ENCODE data around the gene ANK2. TPM values are rescaled to one million over a fixed set of nuclear protein-coding genes. Genes with fewer than 3 reads are reported as not detected.
A peak's percentile ranks its signal among the peaks of the same experiment; 100 is the strongest.

The ANK2 gene
- total RNA-seq, 1 donor from 2014 or later, result 77.8 TPM

DNA sequence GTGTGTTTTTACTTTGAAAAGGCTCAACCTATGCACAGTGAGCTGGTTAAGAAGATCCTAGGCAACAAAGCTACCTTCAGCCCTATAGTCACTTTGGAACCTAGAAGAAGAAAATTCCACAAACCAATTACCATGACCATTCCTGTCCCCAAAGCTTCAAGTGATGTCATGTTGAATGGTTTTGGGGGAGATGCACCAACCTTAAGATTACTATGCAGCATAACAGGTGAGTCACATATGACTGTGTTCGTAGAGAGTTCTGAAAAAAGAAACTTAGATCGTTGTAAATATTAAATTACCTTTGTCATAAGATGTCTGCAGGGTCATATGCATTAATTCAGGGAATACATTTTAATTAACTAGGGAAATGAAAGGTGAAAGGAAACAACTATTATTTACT is 287.1 kb downstream of the ANK2 start:
- Mint-ChIP-seq H3K27ac (ENCODE audit: unreplicated experiment) (no peak overlapping the region), H3K4me1 (ENCODE audit: low read depth, unreplicated experiment) (peaks cover 13% of the 10 kb centered on the region), H3K4me3 (ENCODE audit: unreplicated experiment) (no peak overlapping the region), H3K36me3 (ENCODE audit: low read depth, unreplicated experiment) (peaks cover 13% of the 10 kb centered on the region), H3K9me3 (ENCODE audit: unreplicated experiment) (no peaks in the 10 kb centered on the region), H3K27me3 (ENCODE audit: low read depth, unreplicated experiment) (no peaks in the 10 kb centered on the region)
- Histone ChIP-seq H2AFZ (ENCODE audit: low read depth, low read length) (no peak overlapping the region), H3K4me3 (ENCODE audit: insufficient read depth, low read depth, low read length) (no peak overlapping the region), H3K79me2 (ENCODE audit: insufficient read depth, low read length) (no peaks in the 10 kb centered on the region), H3K27me3 (ENCODE audit: insufficient read depth, low read length) (no peaks in the 10 kb centered on the region), H3K4me1 (ENCODE audit: insufficient read depth, low read length) (no peaks in the 10 kb centered on the region), H3K4me2 (ENCODE audit: low read length) (no peak overlapping the region), H3K9ac (ENCODE audit: low read length) (no peak overlapping the region), H3K9me3 (ENCODE audit: insufficient read depth, low read depth, low read length) (no peaks in the 10 kb centered on the region), H4K20me1 (ENCODE audit: insufficient read depth, low read length) (no peaks in the 10 kb centered on the region), H3K27ac (ENCODE audit: low read depth, low read length) (no peak overlapping the region), H3K36me3 (ENCODE audit: insufficient read depth, low read length) (no peaks in the 10 kb centered on the region)
- no peak for DNase-seq (ENCODE audit: low read depth)
- FAIRE-seq, result no peak
- TF ChIP-seq EZH2 (IDR thresholded peaks at IDR 0.05; ENCODE audit: insufficient read depth, low read length) (no peak), CTCF (IDR thresholded peaks at IDR 0.05; ENCODE audit: insufficient read depth, low read depth, low read length) (no peak)

DNA sequence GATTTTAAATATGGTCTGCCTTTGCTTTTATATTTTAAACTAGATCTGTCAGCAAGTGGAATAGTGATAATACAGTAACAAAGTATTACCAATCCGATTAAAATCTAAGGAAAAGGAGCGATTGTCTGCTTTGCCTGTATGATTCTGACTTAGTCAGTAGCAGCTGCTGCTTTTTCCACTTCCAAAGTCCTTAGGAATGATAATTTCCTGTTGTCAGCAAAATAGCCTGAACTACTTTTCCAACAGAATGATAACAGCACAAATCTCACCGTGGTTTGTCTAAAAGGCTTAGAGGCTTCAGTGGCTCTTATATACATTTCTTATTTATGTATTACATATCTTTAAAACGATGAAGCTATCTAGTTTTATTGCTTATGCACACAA is 290.0 kb downstream of the ANK2 start:
- no peak overlapping the region for H2AFZ ChIP-seq (ENCODE audit: low read depth, low read length)
- H3K4me1 Mint-ChIP-seq (ENCODE audit: low read depth, unreplicated experiment), result peaks cover 10% of the 10 kb centered on the region
- H3K9ac ChIP-seq (ENCODE audit: low read length), result no peak overlapping the region
- H3K9me3 ChIP-seq (ENCODE audit: insufficient read depth, low read depth, low read length), result no peaks in the 10 kb centered on the region
- no peaks in the 10 kb centered on the region for H3K9me3 Mint-ChIP-seq (ENCODE audit: unreplicated experiment)
- H3K27me3 Mint-ChIP-seq (ENCODE audit: low read depth, unreplicated experiment), result no peaks in the 10 kb centered on the region
- no peak for TF ChIP-seq EZH2 (IDR thresholded peaks at IDR 0.05; ENCODE audit: insufficient read depth, low read length)
- no peak for TF ChIP-seq CTCF (IDR thresholded peaks at IDR 0.05; ENCODE audit: insufficient read depth, low read depth, low read length)
- DNase-seq (ENCODE audit: low read depth) (no peak), FAIRE-seq (peak; percentile 5)
- no peak overlapping the region for H3K4me3 ChIP-seq (ENCODE audit: insufficient read depth, low read depth, low read length)
- H3K4me2 ChIP-seq (ENCODE audit: low read length), result no peak overlapping the region
- no peak overlapping the region for H3K4me3 Mint-ChIP-seq (ENCODE audit: unreplicated experiment)
- no peak overlapping the region for H3K27ac ChIP-seq (ENCODE audit: low read depth, low read length)
- H3K79me2 ChIP-seq (ENCODE audit: insufficient read depth, low read length), result no peaks in the 10 kb centered on the region
- no peaks in the 10 kb centered on the region for H3K36me3 ChIP-seq (ENCODE audit: insufficient read depth, low read length)
- H3K36me3 Mint-ChIP-seq (ENCODE audit: low read depth, unreplicated experiment), result peaks cover 11% of the 10 kb centered on the region
- no peak overlapping the region for H3K27ac Mint-ChIP-seq (ENCODE audit: unreplicated experiment)
- no peaks in the 10 kb centered on the region for H4K20me1 ChIP-seq (ENCODE audit: insufficient read depth, low read length)
- H3K4me1 ChIP-seq (ENCODE audit: insufficient read depth, low read length), result no peaks in the 10 kb centered on the region
- H3K27me3 ChIP-seq (ENCODE audit: insufficient read depth, low read length), result no peaks in the 10 kb centered on the region

- Histone ChIP-seq H3K27me3 (ENCODE audit: insufficient read depth, low read length) (no peaks in the 10 kb centered on the region), H3K4me2 (ENCODE audit: low read length) (no peak overlapping the region), H3K9me3 (ENCODE audit: insufficient read depth, low read depth, low read length) (no peaks in the 10 kb centered on the region), H3K4me3 (ENCODE audit: insufficient read depth, low read depth, low read length) (no peak overlapping the region), H3K36me3 (ENCODE audit: insufficient read depth, low read length) (no peaks in the 10 kb centered on the region), H4K20me1 (ENCODE audit: insufficient read depth, low read length) (no peaks in the 10 kb centered on the region), H2AFZ (ENCODE audit: low read depth, low read length) (no peak overlapping the region), H3K4me1 (ENCODE audit: insufficient read depth, low read length) (no peaks in the 10 kb centered on the region), H3K79me2 (ENCODE audit: insufficient read depth, low read length) (no peaks in the 10 kb centered on the region), H3K9ac (ENCODE audit: low read length) (no peak overlapping the region), H3K27ac (ENCODE audit: low read depth, low read length) (no peak overlapping the region)
- FAIRE-seq (no peak), DNase-seq (ENCODE audit: low read depth) (no peak)
- Mint-ChIP-seq H3K4me3 (ENCODE audit: unreplicated experiment) (no peak overlapping the region), H3K36me3 (ENCODE audit: low read depth, unreplicated experiment) (peaks cover 3% of the 10 kb centered on the region), H3K9me3 (ENCODE audit: unreplicated experiment) (no peaks in the 10 kb centered on the region), H3K27ac (ENCODE audit: unreplicated experiment) (no peak overlapping the region), H3K4me1 (ENCODE audit: low read depth, unreplicated experiment) (peaks cover 3% of the 10 kb centered on the region), H3K27me3 (ENCODE audit: low read depth, unreplicated experiment) (no peaks in the 10 kb centered on the region)
- TF ChIP-seq EZH2 (IDR thresholded peaks at IDR 0.05; ENCODE audit: insufficient read depth, low read length) (no peak), CTCF (IDR thresholded peaks at IDR 0.05; ENCODE audit: insufficient read depth, low read depth, low read length) (no peak)
Observed at GRCh38 chr4:113344100-113344499, 294.6 kb downstream of the ANK2 start.

Measured in astrocyte (in vitro differentiated cells and primary cell).